ENCODE measurements around the gene DARS1.
"Not testable (repeated sequence)": the region's sequence is repeated elsewhere in the genome, so short reads cannot be mapped to it uniquely, and the experiment has no call there.

The DARS1 gene

DNA sequence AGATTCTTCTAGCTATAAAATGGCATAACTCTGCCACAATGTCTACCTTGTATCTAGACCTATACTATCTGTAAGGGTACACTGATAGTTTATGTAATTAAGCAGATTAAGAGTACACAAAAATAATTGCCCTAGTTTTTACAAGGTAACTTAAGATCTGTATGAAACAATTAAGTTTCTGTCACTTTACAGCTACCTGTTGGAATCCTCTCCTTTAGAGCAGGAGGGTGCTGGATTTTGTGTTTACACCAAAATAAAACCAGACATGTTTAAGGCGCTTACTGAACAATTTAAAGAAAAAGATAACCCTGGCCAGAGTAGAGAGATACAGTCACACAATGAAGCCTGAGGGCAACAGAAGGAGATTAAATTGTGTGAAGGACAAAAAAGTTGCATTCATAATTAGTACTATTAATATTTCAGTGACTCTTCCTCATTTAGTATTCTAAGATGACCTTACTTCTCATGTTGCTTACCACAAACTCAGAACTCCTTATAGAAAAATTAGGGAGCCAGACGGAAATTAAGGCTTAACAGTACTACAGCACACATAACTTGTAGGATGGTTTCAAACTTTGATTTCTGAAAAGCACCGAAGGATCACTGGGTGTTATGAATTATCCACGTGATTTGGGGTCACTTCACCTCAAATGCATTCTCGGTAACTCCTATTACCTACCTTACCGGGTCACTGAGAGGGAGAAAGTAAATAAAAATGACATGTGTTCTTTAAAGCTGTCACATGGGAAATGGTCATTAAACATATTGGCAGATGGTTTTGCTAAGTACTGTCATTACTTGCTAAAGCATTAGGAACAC is 1.0 kb downstream of the DARS1 start:
- no peak for DNase-seq (ENCODE audit: low spot score)

- DNase-seq (ENCODE audit: low spot score): no peak
These were observed 4.9 kb downstream of the DARS1 start for GRCh38 chr2:135980434-135981079.

DNA sequence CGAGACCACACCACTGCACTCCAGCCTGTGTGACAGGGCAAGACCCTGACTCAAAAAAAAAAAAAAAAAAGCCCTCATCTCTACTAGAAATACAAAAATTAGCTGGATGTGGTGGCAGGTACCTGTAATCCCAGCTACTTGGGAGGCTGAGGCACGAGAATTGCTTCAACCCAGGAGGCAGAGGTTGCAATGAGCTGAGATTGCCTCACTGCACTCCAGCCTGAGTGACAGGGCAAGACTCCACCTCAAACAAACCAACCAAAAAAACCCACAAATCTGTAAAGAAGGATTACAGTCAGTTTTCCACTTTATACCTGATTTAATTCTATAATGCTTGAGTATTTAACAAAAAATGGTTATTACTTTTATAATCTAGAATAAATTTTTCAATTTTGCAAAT is 9.7 kb downstream of the DARS1 start:
- no peak for DNase-seq (ENCODE audit: low spot score)

- DNase-seq (ENCODE audit: low spot score): no peak
These were observed 11.4 kb downstream of the DARS1 start for GRCh38 chr2:135974036-135974435.

DNA sequence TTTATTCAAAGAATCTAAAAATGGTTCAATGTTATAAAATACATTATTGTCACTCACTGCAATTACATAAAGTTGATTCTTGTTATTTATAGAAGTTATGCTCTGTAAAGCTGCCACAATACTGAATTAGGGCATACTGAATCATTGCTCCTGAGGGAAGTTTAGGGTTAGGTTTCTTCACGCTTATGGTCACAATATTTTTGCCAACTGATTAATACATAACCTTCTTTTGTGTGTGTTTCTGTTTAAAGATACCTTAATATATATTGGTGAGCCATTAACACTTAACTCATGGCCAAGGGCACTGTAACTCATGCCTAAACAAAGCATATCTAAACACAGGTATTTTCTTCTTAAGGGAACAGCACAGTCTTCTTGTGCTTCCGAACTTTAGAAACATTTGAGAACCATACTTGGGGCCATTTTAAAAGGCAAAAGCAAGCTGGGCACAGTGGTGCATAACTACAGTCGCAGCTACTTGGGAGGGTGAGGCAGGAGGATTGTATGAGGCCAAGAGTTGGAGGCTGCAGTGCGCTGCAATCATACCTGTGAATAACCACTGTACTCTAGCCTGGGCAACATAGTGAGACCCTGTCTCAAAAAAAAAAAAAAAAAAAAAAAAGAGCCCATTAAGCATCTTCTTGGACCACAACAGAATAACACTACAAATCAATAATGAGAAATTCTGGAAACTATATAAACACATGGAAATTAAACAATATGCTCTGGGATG is 15.6 kb downstream of the DARS1 start:
- DNase-seq (ENCODE audit: low spot score): no peak

DNA sequence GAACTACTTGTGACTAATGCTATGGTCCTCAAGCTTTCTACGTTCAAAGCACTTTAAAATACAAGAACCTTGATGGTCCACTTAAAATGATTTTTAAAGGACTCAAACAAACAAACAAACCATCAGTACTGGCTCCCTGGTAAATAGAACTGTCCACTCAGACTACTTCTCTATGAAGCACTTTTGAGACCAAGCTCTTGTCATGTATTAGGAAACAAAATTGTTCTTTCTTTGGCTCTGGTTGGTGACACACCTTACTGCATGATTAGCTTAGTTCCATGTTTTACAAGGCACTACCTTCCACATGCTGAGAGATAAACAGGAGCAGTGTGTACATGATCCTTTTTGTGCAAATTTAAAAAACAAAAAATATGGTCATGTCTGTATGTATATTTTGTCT is 19.7 kb downstream of the DARS1 start:
- no peak for DNase-seq (ENCODE audit: low spot score)

- not testable (repeated sequence) for DNase-seq (ENCODE audit: low spot score)
These were observed 21.0 kb downstream of the DARS1 start for GRCh38 chr2:135964404-135964803.

GRCh38 chr2:135963841-135964240 is 21.6 kb downstream of the DARS1 start:
- no peak for DNase-seq (ENCODE audit: low spot score)

DNA sequence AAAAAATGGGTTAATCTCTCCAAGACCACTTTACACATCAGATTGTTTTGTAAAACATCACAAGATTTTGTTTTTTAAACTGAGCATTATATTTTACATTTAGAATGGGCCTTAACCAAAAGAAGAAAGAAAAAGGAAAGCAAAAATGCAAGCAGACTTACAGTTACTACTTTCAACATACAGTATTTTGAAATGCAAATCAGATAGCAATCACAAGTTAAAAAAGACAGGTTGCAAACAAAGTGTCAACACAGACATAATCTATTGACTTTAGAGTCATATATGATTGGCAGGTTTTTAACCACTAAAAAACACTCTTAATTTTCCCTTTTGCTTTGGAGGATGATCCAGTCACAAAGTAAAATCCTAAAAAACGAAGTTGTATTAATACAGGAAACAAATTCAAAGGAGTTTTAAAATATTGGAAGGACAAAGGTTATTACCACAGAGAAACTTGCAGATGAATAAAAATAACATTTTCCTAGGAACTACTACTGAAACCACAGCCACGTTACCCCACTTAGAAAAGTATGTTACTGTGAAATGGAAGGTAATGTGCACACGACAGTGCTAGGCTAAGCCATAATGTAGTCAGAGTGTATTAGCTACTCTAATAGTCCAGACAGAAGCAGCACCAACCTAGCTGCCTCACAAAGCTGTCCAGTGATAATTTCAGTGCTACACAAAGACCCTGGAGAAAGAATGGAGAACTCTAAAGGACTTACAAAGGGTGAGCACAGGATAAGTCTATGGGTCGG is 22.9 kb downstream of the DARS1 start:
- no peak for DNase-seq (ENCODE audit: low spot score)

- peak; percentile 31 for DNase-seq (ENCODE audit: low spot score)
These were observed 24.5 kb downstream of the DARS1 start for GRCh38 chr2:135960656-135961551.

DNA sequence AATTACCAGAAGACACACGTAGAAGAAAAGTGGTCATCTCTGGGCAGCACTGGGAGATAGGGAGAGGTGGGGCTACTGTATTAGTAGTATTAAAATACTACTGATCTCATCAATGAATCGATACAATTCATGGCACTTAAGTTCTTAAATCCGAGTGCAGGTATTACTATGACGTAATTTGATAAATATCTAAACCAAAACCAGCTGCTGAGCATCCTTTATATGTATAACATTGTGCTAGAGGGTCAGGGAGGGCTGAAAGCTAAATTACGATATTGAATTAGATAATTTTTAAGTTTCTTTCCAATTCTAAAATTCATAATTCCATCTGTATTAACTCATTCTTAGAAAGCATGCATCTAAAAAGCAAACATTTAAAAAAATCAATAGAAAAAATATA is 25.3 kb downstream of the DARS1 start:
- DNase-seq (ENCODE audit: low spot score): no peak

- not testable (repeated sequence) for DNase-seq (ENCODE audit: low spot score)
These were observed 26.5 kb downstream of the DARS1 start for GRCh38 chr2:135958927-135959326.

DNA sequence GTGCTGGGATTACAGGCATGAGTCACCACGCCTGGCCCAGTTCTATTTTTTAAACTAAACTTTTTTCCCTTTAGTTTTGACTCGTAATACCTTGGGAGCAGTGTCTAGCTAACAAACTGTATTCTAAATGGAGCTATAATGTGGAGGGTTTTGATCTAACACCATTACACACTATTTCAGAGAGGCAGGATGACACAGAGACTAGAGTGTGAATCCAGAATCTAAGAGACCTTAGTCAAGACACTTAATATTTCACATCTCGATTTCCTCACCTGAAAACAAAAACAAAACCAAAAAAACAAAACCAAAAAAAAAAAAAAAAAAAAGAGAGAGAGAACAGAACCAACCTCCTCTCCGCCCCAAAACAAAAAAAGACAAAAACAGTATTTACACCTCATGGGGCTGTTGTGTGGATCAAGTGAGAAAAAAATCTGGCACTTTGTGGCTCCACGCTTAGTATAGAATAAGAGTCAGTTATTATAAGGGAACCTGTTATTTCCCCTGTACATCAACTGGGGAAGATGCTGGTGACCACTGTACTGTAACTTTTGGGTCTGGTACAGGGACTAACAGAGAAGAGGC is 31.3 kb downstream of the DARS1 start:
- no peak for DNase-seq (ENCODE audit: low spot score)

DNA sequence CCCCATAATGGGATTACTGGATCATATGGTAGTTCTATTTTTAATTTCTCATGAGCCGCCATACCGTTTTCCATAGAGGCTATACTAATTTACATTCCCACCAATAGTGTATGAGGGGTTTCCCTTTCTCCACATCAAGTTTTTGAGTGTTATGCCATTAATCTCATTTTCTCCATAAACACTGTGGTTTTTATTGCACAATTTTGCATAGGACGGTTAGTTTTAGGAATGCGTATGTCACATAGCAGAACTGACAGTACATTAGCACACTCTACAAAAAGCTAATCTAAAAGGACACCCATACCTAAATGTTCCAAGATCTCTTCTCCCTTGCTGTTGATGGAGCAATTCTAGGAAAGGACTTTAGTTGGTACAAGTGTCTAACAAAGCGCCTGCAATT is 32.5 kb downstream of the DARS1 start:
- DNase-seq (ENCODE audit: low spot score): no peak

- DNase-seq (ENCODE audit: low spot score): no peak
These were observed 34.3 kb downstream of the DARS1 start for GRCh38 chr2:135951041-135951583.

GRCh38 chr2:135949451-135950234 is 35.8 kb downstream of the DARS1 start:
- no peak for DNase-seq (ENCODE audit: low spot score)

DNA sequence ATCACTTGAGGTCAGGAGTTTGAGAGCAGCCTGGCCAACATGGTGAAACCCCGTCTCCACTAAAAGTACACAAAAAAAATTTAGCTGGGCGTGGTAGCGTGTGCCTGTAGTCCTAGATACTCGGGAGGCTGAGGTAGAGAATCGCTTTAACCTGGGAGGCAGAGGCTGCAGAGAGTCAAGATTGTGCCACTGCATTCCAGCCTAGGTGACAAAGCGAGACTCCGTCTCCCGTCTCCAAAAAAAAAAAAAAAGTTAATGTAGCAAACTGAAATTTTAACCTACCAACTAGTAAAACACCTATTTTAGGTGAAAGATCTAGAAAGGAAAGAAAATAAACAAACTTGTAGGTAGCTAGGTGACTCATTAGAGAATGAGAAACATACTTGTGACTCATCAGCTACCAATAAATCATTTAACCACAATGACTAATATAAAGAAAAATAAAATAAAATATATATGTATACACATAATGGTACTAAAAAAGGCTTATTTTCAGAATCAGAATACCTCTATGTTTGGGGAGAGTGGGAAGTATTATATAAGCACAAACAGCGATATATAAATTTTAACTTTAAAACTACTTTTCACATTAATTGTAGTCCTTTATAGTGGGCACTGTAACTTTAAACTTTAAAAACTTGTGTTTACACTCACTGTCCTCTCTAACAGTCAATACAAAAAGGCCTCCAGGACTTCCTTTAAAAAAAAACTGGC is 36.6 kb downstream of the DARS1 start:
- DNase-seq (ENCODE audit: low spot score): no peak

GRCh38 chr2:135948141-135948540 is 37.3 kb downstream of the DARS1 start:
- DNase-seq (ENCODE audit: low spot score): no peak

DNA sequence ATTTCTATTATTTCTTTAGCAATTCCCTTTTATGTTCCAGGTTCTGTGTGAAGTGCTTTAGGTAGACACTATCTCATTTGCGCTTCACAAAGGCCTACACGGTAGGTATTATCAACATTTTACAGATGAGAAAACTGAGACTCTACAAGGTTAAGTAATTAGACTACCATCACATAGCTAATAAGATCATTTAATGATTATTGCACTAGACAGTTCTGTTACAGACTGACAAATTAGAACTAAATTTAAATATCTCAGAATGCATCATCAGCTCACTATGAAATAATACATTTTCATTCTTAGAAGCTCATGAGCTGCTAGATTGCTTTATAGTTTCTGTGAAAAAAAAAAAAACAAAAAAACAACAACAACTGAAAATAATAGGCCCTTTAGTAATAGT is 37.9 kb downstream of the DARS1 start:
- DNase-seq (ENCODE audit: low spot score): no peak
